Activated T-cell treated with anti-CD3 and anti-CD28 coated beads for 1 hour (primary cell): Measurements from ENCODE around the gene HGD.
"Not testable (repeated sequence)": the region's sequence is repeated elsewhere in the genome, so short reads cannot be mapped to it uniquely, and the experiment has no call there.

Source experiments
- DNase-seq: peaks from one replicate; pipeline ENCODE4 v3.0.0-alpha.2; 2020; ENCODE audit warnings: low read depth

HGD gene

DNA sequence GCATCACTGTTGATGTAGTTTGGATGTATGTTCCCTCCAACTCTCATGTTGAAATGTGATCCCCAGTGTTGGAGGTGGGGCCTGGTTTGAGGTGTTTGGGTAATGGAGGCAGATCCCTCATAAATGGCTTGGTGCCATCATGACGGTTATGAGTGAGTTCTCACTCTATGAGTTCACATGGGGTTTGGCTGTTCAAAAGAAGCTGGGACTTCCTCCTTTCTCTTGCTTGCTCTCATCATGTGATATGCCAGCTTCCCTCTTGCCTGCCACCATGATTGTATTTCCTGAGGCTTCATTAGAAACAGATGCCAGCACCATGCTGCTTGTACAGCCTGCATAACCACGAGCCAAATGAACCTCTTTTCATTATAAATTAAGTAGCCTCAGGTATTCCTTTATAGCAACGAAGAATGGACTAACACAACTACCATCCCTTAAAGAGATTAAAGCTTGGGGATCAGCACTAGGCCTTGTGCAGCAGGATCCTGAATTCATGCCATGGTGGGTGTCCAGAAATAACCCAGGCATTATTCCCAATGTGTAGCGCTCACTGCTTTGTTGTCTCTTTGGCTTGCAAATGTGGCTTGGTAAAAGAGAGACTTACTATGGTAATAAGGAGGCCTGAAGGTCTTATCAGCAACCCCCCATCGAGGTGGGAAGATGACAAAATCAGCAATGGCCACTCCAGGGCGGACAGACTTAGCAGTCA, 44.0 kb downstream of the HGD start:
- no peak for DNase-seq

DNA sequence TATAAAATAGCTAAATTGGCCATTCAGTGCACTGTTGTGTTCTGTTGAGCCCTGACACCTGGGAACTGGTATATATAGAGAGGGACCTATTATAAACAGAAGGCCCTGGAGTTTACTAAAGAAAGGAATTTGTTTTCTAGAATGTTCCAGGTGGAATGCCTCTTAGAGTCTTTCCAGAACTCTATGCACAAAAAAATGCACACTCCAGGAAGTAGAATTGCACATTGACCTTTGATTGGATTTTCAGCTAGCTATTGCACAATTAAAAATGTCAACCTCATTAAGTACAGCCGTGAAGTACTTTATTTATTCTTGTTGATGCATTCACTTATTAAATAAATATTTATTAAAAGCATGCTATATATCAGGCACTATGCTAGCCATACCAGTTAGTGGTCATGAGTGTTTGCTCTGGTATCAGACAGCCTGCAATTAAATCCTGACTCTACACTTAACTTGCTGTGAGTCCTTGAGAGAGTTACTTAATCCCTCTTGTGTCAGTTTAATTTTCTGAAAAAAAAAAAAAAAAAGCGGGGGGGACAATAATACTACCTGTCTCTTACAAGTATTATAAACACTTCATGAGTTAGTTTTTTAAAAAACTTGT, 45.1 kb downstream of the HGD start:
- no peak for DNase-seq

DNA sequence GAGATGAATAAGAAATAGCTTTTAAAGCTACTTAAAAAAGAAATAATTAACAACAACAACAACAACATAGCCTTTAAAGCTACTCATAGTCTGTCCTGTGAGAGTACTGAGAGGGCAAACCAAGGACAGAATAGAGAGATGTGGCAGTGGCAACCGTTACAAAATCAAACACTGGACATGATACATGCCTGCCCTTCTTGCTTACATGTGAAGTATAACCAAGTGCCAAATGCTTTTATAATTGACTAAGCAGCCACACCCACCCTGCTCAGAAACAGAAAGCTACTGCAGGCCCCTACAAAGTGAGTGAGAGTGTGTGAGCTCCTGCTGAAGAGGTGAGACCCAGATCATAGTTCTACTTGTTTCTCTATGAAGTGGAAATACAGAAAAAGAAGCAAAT, 47.5 kb downstream of the HGD start:
- DNase-seq = no peak

DNA sequence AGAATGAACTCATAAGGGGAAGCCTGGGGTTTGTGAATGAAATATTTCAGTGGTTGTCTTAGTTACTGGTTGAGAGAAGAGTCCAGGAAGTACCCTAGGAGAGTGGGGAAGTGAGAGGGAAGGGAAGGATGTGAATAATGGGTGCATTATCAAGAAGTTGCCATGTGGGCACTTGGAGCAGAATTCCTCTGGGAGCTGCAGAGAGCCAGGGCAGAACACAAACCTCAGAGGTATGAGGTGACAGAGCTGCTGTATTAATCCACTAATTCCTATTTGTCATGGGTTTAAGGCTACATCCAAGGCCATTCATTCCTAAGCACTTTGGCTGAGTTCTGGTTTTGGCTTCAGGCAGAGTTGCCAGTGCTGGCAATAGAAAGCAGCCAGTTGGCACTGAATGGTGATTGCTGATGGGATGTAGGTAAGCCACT, 56.9 kb downstream of the HGD start:
- DNase-seq = no peak

DNA sequence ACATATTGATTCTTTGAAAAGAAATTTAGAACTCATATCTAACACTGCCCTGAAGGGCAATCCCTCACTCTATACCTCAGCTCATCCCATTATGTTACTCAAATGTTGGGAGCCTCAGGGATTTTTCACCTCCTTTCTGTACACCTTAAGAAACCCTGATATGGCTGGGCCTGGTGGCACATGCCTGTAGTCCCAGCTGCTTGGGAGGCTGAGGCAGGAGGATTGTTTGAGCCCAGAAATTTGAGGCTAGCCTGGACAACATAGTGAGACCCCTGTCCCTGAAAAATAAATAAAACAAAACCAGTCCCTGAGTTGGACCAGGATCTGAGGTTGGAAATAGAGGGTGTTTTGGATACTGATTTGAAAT, 58.3 kb downstream of the HGD start:
- DNase-seq = no peak

DNA sequence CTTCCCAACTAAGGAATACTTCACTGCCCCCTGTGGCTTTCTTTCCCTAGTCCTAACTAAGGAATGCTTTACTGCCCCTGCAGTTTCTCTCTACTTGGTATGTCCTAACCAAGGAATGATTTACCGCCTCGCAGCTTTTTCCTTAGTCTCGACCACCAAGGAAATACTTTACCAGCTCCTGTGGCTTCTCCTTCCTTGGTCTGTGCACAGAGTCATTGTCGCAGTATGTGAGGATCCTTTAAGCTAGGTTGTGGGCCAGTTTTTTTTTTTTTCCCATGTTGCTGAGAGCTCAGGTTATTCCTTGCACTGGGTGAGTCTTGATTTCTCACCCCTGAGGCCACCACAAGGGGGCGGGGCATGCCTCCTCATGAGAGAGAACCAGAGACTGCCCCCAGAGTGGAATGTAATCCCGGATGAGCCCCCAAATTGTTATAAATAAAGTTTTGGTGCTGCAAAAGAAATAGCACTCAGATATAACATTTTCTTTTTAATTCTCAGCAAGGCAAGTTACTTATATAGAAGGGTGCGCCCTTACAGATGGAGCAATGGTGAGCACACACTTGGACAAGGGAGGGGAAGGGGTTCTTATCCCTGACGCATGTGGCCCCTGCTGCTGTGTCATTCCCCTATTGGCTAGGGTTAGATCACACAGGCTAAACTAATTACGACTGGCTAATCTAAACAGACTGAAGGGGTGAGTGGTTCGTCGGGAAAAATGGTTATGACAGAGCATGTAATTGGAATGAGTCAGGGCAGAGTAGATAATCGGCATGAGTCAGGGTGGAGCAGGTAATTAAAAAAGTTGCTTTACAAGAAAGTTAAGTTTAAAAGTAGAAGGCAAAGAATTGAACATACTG, 58.9 kb downstream of the HGD start:
- no peak for DNase-seq

DNA sequence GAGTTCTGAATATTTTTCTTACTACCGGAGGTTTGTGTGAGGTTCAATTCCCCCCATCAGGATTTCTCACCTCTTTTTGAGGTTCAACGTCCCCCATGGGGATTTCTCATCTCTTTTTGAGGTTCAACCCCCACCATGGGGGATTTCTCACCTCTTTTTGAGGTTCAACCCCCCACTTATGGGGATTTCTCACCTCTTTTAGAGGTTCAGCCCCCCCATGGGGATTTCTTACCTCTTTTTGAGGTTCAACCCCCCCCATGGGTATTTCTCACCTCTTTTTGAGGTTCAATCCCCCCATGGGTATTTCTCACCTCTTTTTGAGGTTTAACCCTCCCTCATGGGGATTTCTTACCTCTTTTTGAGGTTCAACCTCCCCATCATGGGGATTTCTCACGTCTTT, 59.6 kb downstream of the HGD start:
- no peak for DNase-seq

DNA sequence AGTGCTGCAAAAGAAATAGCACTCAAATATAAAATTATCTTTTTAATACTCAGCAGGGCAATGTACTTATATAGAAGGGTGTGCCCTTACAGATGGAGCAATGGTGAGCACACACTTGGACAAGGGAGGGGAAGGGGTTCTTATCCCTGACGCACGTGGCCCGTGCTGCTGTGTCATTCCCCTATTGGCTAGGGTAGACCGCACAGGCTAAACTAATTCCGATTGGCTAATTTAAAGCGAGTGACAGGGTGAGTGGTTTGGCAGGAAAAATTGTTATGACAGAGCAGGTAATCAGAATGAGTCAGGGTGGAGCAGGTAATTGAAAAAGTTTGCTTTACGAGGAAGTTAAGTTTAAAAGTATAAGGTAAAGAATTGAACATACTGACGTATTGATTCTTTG, 65.3 kb downstream of the HGD start:
- not testable (repeated sequence) for DNase-seq

DNA sequence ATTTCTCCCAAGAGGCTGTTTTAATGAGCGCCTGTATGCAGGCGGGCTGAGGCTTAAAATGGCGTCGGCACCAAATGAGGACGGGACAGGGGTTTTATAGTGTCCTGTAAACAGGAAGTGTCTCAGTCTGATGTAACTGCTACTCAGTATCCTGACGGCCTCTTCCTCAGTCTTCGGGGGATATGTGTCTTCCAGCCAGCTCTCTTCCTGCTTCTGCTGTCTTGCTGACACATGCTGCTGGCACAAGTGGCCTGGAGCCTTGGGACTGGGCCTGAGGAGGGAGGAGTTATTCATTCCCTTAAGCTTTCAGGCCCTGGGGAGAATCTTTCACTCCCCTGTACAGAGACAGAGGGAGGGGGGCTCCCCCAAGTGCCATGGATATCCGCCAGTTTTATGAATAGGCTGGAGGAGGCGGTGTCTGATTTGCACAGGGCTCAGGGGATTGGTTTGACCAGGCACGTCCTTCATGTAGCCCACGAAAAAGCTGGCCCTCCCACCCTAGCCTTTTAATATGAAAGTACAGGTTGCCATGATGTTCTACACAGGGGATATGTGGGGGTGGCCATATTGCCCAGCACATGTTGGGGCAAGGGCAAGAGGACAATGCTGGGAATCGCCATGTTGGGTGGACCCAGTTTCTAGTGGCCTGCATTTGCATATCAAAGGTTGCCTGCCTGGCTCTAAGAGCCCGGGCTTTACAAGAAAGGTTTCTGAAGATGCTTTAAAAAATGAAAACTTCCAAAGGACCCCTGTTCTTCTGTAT, 66.0 kb downstream of the HGD start:
- no peak for DNase-seq

DNA sequence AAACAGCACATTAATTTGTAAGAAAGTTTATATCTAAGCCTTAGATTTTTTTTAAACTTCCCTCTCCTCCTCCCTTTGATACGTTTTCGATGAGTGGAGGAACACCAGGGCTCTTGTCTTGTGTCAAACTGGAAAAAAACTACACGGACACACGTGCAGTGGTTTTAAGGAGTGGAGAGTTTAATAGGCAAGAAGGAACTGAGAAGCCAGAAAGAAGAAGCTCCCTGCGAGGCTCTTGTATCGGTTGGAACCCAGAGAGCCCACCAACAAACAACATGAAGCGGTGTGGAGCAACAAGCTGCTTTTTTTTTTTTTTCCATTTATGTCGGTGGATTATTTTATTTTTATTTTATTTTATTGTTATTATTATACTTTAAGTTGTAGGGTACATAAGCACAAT, 67.3 kb downstream of the HGD start:
- DNase-seq = no peak

DNA sequence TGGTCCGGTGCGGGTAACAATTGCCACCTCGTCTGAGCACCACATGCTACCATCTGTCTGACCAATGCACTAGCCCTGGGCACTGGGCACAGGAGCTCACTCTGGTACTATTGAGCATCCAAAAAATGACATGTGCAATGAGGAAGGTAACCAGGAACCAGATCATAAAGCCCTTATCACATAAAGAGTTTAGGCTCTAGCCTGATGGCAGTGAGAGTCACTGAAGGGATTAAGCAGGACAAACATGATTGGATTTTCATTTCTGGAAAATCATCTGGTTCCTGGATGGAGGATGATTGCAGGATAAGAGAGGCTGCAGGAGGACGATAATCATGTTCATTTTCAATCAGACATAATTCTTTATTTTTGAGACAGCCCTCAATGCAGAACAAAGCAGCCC, 73.5 kb downstream of the HGD start:
- no peak for DNase-seq

DNA sequence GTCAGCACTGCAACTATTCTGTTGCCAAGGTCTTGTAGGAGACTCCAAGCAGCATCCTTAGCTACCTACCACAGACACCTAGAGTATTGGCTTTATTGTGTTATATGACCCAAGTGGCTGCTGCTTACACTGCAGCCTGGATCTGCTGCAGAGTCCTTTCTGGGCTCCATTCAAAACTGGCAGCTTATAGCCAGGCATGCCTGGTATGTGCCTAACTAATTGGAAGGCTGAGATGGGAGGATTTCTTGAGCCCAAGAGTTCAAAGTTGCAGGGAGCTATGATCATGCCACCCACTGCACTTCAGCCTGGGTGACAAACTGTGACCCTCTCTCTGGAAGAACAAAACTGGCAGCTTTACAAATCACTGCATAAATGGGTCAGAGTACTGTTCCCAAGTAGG, 77.3 kb downstream of the HGD start:
- no peak for DNase-seq

DNA sequence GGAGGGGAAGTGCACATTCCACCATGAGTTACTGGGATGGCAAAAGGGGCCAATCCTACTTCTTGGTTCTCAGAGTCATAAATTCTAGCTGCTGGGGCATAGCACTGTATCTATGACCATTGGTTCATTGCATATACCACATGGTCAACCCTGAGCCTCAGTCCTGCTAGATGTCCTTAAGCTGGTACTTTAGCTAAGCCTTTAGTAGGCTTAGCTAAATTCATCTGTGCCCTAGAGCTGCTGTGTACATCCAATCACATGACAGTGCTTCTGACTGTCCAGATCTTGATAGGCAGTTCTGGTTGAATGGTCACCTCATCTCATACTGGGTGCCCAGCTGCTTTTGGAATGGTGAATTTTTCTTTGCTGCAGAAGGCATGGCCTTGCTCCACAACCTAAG, 77.7 kb downstream of the HGD start:
- DNase-seq = no peak

DNA sequence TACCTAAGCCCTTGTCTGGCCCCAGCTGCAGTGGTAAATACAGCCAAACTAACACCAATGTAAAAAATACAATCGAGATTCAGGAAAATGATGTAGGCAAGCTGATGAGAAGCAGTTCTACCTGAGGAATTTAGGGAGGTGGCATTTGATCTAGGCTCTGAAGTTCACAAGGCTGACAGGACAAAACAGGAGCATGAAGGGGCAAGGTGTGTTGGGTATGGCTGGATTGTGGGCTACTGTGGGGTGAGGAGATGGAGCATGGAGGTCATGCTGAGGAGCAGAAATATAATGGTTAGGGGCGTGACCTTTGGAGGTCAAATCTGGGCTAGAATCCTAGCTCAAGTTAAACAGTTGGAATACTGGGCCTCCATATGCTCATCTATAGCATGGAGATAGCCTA, 79.4 kb downstream of the HGD start:
- DNase-seq = no peak

DNA sequence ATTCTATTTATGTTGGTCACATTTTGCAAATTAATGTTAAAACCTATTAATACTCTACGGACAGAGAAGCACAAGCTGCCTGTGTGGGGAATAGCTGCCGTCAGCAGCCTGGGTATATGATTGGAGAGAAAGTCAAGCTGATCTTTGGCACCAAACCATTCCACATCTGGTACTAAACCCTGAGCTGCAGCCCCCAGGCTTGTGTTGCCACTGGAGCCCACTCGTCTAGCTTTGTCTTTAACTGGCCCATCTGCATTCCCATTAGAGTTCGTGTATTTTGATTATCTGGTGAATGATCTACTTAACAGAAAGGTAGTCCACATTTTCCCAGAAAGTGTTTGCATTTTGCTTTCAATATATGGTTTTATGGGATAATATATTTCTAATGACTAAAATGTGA, 80.5 kb downstream of the HGD start:
- DNase-seq = no peak

DNA sequence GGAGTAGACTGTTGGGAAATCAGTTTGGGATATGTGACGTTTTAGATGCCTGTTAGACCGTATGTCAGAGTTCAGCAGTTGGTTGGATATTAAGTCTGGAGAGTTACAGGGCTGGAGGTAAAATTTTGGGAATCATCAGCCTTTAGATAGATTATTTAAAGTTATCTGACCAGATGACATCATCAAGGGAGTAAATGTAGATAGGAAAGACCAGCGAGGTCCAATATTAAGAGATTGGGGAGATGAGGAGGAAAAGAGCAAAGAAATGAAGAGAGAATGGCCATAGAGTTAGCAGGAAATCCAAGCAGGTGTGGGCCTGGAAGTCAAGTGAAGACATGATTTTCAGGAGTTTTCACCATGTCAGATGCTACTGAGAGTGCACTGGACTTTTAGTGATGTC, 82.8 kb downstream of the HGD start:
- DNase-seq = no peak

DNA sequence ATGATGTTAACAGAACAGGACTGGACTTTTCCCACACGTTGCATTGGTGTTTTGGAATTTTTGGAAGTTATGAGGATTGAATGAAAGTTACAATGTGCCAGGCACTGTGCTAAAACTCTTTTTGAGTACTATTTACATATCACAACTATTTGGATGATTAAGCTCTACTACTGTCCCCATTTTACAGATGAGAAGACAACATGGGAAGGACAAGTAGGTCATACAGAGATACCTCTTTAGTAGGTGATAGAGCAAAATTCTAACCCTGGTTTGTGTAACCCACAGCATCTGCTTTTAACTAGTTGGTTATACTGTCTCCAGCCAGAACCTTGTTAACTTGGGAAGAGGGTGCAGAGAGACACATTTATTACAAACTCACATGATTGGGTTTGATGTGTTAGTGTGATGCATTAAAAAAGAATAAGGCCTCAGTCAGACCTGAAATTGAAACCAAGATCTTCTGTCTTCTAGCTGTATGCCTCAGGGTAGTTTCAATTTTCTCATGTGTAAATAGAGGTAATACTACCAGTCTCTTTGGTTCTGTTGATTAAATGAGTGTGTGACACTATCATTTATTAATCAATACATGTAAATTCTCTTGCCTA, 84.5 kb downstream of the HGD start:
- no peak for DNase-seq

DNA sequence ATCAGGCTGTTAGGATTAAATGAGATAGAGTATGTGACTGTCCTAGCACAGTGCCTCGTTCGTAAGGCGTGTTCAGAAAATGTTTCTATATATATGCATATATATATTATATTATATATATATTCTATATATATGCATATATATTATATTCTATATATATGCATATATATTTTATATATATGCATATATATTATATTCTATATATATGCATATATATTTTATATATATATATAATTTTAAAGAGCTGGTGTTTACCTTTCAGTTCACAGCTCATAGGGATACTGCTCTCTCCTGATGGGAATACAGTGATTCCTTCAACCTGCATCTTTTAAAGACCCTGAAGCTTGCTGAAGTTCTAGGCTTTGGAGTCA, 85.2 kb downstream of the HGD start:
- DNase-seq = no peak

DNA sequence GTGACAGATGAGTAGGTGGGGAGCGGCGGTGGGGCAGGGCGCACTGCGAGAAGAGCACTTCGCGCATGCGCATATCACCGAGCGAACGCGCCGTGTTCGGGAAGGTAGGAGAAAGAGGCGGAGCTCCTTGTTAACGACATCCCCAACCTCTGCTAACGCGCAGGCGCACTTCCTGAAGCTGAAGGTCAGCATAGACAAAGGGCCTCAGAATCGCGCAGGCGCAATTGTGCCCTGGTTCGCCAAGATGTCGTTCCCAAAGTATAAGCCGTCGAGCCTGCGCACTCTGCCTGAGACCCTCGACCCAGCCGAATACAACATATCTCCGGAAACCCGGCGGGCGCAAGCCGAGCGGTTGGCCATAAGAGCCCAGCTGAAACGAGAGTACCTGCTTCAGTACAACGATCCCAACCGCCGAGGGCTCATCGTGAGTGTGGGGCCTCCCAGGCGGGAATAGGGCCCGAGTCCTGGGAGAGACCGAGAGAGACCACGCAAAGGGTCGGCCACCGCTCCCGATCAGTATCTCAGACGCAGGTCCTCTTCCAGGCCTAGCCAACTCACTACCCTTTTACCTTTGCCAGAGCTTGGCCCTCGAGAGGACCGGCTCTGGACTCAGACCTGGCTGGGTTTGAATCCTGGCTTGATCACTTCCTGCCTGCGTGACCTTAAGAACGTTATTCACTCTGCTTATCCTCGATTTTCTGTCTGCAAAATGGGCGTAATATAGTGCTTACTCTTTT, 85.8 kb downstream of the HGD start, which contains the start of gene NDUFB4:
NDUFB4 (plus strand) TSS at position 221 of the 737 bp plus-strand sequence; CDS start at position 245, 24 bp downstream.
- peak; percentile 94 for DNase-seq

DNA sequence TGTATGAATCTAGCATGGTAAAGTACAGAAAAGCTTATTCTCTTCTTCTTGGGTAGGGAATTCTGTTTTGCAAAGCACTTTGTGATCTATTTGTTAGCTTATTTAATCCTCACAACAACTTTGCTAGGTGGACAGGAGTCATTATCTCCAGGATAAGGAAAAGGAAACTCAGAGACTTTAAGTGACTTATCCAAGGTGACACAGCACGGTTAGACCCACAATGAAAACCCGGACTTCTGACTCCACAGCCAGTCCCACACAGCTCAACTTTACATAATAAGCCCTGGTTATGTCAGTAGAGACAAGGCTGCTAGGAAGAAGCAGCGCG, 86.3 kb downstream of the HGD start:
- no peak for DNase-seq

DNA sequence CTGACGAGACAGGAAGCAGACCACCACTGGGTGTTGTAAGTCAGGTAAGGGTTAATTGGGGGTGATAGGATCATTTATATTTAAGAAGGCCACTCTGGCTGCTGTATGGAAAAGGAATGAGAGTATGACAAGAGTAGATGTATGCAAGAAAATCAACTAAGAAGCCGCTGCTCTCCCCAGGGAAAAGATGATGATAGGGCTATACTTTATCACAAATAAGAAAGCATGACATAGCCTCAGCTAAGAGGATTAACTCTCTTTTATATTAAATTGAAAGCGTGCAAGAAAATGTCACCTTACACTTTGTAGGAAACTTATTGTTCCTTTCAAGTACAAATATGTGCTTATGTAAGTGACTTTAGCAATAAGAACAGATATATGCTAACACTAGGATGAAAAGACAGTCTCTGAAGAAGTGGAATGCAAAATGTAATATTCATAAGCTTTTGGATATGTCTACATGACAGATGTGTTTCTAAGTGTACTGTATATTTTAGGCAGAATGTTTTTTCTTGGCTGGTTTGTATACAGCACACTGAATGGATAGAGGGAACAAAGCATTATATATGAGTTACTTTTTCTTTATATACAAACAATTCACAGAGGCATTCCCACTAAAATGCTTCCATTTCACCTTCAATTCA, 94.6 kb downstream of the HGD start:
- DNase-seq = no peak
